ENCODE measurements around the gene CCNF.
A peak's percentile ranks its signal among the peaks of the same experiment; 100 is the strongest.

CCNF gene

DNA sequence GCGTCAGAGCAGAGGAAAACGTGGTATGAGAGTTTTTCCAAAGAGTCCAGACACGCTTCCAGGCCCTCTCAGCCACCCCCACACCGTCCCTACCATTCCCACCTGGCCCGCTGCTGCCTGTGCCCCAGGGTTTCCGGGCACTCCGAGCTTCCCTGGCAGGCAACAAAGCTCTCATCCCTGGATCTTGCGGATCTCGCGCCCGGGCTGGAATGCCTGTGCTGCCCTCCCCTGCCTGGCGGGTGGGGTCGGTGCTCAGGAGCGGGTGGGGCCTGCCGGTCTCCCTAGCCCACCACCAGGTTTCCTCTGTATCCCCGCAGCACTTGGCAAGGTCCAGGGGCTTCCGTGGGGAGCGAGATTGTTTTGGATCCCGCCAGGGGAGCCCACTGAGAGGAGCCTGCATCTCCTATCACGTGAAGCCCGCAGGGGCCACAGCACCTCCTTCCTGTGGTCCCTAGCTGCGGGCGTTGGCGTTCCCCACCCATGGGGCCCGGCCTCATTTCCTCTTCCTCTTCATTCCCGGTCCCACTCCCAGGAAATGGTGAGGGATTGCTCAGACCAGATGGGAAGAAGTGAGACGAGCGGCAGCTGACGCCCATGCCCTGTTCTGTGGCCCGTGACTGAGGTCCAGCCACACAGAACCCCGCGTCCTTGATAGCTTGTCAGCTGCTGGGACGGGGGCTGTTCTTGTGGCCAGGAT is 56.7 kb downstream of the CCNF start:
- no peak for DNase-seq (ENCODE audit: low spot score)

DNA sequence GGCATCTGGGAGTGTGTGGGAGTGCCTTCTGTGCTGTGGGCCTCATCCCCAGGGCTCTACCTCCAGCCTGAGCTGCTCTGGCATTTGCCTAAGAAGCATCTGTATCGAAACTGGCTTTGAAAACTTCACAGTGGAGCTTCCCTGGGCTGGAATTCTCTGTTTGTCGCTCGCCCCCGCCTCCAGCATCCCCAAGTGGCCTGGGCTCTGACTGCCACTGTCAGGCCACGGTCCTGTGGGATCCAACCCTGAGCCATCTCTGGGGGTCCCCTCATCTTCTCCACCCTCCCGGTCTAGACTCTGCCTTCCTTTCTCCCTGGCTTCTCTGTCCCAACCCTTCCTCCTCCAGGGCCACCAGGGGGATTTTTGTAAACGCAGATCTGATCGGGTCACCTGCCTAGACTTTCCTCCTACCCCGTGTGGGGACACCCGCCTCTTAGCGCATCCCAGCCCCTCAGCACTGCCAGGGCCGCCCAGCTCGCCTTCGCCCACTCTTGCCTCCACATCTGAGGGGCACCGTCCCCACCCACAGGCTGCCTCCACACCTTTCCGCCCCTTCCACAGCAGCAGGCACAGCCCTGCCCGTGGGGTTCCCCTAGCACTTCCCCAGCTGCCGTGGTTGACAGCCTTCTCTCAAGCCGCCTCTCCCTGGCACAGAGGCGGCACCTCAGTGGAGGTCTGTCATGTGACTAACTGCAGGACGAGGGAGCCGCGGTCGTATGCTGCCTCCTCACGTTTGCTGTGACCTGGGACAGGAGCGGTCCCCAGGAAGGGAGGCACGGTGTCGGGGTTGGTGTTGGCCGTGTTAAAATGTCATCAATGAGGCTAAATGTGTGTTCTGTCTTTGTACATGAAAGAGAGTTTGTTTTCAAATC is 57.6 kb downstream of the CCNF start:
- no peak for DNase-seq (ENCODE audit: low spot score)

DNA sequence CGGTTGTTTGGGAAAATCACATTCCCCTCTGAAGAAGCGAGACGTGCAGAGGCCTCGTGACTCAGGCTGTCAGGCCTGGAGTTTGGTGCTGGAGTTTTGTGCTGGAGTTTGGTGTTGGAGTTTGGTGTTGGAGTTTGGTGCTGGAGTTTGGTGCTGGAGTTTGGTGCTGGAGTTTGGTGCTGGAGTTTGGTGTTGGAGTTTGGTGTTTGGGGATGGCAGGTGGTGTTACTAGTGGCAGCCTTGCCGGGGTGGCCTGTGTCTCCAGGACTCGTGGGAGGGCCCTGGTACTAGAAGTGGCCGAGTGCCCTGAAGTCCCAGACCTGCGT is 58.2 kb downstream of the CCNF start:
- no peak for DNase-seq (ENCODE audit: low spot score)

DNA sequence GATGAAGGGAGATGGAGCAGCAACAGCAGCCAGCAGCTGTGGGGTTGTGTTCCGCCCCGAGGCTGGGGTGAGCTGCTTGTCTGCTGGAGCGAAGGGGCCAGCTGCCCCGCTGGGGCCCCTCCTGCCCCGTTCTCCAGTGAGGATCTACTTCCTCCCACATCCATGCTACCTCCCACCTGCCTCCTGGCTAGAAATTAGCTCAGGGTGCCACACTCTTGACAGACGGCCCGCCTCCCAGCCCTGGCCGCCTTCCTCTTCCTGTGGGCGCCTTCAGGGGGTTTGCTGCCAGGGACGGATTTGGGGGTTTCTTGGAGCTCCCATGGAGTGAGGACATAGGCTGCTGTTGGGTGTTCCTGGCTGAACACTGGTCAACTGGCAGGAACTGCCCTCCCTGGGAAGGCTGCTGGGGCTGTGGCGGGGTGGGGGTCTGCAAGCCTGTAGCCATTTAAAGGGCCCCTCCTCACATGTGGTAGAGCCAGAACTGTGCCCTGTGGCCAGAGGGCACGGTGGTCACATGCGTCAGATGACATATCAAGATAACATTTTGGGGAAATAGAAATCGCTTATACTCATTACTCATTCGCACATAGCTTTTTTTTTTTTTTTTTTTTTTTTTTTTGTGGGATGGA is 58.8 kb downstream of the CCNF start:
- no peak for DNase-seq (ENCODE audit: low spot score)

DNA sequence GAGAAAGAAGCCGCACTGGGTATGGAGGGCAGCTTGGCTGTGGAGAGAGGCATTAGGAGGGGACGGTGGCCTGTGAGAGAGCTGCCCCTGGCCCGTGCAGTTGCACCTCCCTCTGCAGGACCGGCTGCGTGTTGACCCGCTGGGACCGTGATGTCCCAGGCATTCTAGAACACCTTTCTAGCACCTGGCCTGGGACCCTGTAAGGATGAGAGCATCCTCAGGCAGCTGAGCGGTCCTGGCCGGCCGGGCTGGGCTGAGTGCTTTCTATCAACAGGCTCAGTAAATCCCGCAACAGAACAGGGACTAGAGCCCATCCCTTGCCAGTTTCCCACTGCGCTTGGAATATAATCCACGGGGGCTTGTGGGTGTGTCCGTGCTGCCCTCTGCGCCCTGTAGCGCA is 60.3 kb downstream of the CCNF start:
- DNase-seq (ENCODE audit: low spot score): no peak

DNA sequence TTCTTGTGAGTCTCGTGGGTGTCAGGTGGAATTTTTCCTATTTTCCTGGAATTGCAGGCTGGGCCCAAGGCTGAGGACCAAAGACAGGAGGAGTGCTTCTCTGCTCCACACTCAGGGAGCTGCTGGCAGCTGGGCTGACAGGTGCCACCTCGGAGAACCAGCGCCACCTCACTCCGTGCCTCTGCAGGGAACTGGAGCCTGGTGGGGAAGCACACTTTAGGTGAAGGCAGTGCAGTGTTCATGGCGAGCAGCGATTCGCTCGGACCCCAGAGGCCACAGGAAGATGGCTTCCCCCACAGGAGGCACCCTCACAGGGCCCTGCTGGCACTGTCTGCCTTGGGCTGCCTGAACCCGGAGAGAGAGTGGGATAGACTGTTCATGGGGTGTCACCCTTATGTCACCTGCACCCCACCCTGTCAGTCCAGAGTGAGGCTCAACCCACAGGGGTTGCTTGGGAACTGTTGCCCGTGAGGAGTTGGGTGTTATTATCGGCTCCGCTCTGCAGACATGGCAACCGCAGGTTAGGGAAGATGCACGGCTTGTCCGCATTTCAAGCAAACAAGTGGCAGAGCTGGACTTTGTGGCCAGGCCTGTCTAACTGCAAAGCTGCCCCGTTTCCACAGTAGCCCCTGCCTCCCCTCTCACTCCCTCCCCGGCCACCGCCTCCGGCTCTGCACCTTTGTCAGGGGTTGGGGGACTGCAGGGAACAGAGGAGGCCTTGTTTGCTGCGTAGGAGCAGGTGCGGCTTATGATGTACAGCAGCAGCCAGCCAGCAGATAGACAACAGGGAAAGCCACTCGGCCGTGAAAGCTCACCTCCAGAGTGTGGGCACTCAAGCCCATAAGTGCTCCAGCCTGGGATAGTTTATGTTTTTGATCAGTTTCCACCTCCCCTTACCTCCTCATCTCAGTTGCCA is 61.2 kb downstream of the CCNF start:
- no peak for DNase-seq (ENCODE audit: low spot score)

DNA sequence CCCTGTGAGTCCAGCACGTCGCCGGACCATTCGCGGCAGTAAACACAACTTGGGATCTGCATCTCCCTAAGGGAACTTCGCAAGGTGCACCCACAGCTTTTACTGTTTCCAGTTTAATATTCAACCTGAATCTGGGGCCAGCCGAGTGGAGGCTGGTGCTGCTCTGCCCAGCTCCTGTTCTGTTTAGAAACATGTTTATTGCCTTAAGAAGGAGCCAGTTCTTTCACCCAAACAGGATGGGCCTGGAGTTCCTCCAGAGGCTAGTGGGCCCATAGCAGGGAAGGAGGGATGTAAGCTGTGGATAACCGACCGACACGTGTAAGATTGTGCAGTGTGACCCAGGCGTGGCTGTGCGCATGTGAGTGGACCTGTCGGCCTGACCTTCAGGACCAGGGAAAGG is 63.0 kb downstream of the CCNF start:
- DNase-seq (ENCODE audit: low spot score): no peak

DNA sequence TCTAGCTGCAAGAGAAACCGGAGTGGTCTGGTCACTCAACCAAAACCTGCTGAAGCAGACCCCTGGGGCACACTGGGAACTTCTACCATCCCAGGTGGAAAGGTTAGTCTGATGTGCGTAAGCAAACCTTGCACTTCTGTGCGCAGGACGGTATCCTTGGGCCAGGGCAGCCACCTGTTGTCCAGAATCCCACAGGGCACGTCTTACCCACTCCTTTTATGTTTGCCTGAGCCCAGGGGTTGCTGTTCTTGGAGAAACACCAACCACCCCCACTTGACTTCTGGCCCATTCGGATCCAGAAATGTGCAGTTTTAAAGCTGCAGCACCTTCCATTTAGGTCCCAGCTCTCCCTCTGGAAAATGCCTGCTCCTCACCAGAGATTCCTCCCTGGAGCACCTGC is 64.4 kb downstream of the CCNF start:
- no peak for DNase-seq (ENCODE audit: low spot score)

DNA sequence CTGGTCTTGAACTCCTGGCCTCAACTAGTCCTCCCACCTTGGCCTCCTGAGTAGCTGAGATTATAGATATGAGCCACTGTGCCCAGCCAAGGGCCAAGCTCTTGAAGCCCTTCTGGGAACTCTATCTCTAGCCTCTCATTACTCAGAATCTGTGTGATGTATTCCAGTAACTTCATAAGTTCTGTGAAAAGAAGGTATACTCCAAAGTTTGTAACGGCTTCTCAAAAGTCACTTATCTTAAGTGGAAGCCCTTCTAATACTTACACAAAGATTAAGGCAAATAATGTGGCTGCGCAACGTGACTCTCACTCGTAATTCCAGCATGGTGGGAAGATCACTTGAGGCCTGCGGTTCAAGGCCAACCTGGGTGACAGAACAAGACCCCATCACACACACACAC is 65.4 kb downstream of the CCNF start:
- no peak for DNase-seq (ENCODE audit: low spot score)

DNA sequence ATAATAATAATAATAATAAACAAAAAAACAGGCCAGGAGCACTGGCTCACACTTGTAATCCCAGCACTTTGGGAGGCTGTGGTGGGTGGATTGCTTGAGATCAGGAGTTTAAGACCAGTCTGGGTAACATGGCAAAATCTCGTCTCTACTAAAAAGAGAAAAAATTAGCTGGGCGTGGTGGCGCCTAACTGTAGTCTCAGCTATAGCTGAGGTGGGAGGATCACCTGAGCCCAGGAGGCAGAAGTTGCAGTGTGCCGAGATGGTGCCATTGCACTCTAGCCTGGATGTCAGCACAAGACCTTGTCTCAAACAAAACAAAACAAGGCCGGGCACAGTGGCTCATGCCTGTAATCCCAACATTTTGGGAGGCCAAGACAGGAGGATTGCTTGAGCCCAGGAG is 65.8 kb downstream of the CCNF start:
- DNase-seq (ENCODE audit: low spot score): no peak

DNA sequence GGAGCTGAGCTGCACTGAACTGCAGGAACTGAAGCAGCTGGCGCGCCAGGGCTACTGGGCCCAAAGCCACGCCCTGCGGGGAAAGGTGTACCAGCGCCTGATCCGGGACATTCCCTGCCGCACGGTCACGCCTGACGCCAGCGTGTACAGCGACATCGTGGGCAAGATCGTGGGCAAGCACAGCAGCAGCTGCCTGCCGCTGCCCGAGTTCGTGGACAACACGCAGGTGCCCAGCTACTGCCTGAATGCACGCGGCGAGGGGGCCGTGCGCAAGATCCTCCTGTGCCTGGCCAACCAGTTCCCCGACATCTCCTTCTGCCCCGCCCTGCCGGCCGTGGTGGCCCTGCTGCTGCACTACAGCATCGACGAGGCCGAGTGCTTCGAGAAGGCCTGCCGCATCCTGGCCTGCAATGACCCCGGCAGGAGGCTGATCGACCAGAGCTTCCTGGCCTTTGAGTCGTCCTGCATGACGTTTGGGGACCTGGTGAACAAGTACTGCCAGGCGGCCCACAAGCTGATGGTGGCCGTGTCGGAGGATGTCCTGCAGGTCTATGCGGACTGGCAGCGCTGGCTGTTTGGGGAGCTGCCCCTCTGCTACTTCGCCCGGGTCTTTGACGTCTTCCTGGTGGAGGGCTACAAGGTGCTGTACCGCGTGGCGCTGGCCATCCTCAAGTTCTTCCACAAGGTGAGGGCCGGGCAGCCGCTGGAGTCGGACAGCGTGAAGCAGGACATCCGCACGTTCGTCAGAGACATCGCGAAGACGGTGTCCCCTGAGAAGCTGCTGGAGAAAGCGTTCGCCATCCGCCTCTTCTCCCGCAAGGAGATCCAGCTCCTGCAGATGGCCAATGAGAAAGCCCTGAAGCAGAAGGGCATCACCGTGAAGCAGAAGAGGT is 67.2 kb downstream of the CCNF start:
- no peak for DNase-seq (ENCODE audit: low spot score)

DNA sequence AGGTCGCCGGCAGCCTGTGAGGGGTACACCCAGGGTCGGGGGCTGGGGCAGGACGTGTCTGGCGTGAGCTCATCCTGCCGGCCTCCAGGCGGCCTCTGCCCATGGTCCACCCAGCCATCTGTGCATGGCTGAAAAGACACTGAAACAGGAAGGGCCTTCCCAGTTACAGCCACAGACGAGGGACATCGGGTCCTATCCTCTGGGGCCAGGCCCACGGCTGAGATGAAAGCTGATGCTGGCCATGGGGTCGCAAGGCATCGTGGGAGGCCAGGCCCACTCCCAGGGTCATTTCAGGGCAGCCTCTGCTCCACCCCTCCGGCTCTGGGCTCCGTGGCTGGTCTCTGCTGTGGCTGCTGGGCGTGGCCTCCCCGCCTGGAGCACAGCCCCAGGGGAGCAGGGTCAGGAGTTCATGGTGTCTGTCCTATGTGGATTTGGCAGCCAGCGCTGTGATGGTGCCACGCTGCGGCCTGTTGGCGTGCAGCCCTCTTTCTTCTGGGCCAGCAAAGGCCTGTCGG is 67.9 kb downstream of the CCNF start:
- DNase-seq (ENCODE audit: low spot score): no peak

DNA sequence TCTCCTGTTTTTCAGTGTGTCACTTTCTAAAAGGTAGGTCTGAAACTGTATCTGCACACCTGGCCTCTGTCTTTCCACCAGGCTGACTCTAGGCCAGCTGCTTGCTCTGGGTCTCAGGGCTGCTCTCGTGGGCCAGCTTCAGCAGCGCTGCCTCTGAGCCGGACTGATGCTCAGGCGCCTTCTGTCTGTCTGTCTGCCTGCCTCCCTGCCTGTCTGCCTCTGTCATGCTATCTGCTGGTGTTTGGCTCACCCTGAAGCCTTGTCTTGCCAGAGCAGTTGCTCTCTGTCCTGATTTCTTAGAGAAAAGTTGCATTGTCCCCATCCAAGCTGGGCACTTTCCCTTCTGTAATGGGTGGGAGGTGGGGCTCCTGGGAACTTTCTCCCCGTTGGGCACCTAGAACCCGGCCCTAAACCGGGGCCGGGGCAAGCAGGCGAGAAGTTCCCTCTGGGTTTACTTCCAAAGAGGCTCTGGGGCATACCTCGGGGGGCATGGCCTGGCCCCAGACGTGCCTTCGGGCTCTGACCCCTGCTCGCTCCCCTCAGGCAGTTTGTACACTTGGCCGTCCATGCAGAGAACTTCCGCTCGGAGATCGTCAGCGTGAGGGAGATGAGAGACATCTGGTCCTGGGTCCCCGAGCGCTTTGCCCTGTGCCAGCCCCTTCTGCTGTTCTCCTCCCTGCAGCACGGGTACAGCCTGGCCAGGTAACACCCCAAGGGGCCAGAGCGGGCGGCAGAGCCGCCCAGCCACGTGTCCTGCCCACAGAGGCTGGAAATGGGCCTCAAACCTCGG is 68.6 kb downstream of the CCNF start:
- no peak for DNase-seq (ENCODE audit: low spot score)

DNA sequence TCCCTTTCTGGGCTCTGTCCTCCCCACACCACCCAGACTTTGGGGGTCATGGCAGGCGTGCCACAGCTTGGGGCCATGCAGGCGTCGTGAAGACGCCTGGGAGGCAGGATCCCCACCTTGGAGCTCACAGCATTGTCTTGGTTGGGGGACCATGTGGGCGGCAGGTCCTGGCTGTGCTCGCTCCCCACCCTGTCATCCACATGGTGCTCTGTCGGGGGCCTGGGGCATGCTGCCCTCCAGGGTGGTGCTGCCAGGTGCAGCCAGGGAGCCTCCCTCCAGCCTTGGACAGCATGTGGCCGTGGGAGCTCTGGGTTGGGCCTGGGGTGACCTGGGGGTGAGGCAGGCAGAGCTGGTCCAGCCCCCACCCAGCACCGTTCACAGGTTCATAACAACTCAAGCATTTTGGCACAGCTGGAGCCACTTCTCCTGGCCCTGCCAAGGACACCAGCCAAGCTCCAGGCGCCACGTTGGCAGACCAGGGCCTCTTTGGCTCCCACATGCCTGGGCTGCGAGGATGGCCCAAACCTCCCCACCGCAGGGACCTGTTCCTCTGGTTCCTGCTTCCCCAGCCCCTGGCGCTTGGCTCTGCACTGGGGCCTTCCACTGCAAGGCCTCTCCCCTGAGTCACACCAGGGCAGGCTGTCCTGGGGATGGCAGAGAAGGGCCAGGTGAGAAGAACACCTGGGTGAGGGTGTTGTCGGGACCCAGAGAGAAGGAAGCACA is 69.4 kb downstream of the CCNF start:
- no peak for DNase-seq (ENCODE audit: low spot score)

DNA sequence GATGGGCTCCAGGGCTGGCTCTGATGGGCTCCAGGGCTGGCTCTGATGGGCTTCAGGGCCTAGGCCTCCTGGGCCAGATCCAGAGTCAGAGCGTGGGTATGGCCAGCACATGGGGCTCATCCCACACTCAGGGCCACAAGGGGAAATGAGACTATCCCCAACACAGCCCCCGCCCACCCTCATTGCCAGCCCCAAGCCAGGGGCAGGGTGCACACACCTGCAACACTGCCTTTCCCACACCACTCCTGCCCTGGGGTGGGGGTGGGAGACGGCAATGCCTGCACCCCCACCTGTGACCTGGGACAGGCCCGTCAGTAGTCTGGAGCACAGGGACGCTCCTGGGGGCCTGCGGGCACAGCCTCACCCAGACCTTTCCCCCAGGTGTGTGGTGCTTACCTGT is 70.2 kb downstream of the CCNF start:
- no peak for DNase-seq (ENCODE audit: low spot score)

DNA sequence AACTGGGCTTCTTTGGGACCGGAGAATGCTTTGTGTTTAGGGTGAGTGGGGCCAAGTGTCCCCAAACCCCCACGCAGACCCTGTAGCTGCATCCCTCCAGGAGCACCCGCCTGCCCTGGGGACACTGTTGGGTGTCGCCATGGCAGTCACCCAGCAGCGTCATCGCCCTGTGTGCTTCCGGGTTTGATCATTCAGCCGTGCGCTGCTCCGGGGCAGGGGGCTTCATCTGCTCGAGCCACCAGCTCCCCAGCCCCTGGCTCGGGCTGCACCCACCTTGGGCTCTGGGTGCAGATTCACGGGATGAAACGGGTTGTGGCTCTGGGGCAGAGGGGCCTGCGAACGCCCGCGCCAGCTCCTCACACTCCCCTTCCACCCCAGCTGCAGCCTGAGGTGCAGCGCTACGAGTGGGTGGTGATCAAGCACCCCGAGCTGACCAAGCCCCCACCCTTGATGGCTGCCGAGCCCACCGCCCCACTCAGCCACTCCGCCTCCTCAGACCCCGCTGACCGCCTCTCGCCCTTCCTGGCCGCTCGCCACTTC is 70.7 kb downstream of the CCNF start:
- DNase-seq (ENCODE audit: low spot score): no peak

DNA sequence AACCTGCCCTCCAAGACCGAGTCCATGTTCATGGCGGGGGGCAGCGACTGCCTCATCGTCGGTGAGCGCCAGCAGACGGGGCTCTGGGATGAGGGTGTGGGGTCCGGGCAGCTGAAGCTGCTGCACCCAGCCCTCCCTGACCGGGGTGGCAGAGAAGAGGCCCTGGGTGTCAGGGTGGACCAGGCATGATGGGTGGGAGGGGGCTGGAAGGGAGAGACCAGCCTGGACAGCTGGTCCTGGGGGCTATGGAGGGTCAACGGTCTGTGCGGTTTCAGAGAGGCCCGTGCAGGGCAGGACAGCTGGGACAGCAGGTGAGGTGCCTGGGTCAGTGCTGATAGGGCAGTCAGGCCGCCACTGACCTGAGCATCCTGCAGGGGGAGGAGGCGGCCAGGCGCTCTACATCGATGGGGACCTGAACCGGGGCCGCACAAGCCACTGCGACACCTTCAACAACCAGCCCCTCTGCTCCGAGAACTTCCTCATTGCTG is 71.2 kb downstream of the CCNF start:
- no peak for DNase-seq (ENCODE audit: low spot score)

DNA sequence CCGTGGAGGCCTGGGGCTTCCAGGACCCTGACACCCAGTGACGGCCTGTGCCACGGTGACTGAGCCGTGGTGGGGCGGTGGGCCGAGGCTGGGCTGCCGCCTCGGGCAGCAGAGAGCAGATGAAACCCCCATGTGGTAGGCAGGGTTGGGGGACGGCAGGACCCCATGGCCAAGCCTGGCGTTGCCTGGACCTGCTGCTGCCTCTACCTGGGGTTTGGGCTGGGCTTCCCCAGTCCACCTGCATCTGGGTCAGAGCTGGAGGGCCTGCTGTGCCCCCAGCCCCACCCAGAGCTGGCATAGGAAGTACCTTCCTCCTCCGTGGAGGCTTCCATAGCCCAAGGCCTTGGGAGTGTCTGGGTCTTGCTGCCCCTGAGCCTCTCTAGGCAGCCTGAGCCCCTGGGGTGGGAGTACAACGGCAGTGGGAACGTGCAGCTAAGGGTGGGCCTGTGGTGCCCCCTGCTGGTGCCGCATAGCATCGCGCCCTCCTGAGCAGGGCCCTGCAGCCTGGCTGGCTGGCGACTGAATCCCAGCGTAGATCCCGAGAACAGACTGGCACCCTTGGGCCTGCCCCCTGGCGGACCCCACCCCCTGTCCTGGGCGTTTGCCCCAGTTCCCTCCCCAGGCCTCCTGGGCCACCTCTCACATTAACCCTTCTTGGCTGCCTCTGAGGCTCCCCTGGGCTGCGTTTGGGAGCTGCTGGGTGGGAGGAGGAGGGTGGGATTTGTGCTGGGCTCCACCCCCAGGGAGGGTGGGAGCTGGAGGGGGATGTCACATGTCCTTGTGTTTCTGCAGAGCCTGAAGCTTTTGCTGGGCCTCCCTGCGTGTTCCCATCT is 71.9 kb downstream of the CCNF start:
- peak; percentile 46 for DNase-seq (ENCODE audit: low spot score)

Measured in LoVo (cell line).